NB4 (cell line): ENCODE results near the gene MYRFL.

ENCODE experiments used
- POLR2A ChIP-seq: IDR thresholded peaks from 2 replicates; pipeline ENCODE4 v1.6.1; 2011; ENCODE audit warnings: mild to moderate bottlenecking; ENCODE audit not compliant: insufficient read length; ENCODE audit errors: extremely low read depth
- TF ChIP-seq, protein P1 (sequence below): IDR thresholded peaks from one replicate; pipeline ENCODE4 v1.5.1; 2012; ENCODE audit warnings: low read depth, low read length
- TF ChIP-seq, protein P2 (sequence below): IDR thresholded peaks from 2 replicates; pipeline ENCODE4 v1.6.1; 2011; ENCODE audit warnings: low read depth, low read length

DNA sequence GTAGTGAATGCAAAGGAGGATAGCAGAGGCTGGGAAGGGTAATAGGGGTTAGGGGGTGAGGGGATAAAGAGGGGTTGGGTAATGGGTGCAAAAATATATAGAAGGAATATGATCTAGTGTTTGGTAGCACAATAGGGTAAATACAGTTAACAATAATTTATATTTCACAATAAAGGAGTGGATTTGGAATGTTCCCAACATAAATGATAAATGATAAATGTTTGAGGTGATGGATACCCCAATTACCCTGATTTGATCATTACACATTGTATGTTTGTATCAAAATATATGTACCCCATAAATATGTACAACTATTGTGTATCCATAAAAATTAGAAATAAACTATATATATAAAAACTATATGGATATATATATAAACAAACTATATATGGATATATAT lies 999 bp upstream of the MYRFL start:
- TF ChIP-seq, protein P1, sequence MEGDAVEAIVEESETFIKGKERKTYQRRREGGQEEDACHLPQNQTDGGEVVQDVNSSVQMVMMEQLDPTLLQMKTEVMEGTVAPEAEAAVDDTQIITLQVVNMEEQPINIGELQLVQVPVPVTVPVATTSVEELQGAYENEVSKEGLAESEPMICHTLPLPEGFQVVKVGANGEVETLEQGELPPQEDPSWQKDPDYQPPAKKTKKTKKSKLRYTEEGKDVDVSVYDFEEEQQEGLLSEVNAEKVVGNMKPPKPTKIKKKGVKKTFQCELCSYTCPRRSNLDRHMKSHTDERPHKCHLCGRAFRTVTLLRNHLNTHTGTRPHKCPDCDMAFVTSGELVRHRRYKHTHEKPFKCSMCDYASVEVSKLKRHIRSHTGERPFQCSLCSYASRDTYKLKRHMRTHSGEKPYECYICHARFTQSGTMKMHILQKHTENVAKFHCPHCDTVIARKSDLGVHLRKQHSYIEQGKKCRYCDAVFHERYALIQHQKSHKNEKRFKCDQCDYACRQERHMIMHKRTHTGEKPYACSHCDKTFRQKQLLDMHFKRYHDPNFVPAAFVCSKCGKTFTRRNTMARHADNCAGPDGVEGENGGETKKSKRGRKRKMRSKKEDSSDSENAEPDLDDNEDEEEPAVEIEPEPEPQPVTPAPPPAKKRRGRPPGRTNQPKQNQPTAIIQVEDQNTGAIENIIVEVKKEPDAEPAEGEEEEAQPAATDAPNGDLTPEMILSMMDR, result no peak
- TF ChIP-seq POLR2A, result no peak
- TF ChIP-seq, protein P2, sequence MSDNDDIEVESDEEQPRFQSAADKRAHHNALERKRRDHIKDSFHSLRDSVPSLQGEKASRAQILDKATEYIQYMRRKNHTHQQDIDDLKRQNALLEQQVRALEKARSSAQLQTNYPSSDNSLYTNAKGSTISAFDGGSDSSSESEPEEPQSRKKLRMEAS, result no peak
